ENCODE data around the gene WDR82. TPM values are rescaled to one million over a fixed set of nuclear protein-coding genes. Genes with fewer than 3 reads are reported as not detected.
A peak's percentile ranks its signal among the peaks of the same experiment; 100 is the strongest.

The WDR82 gene
- total and polyA plus RNA-seq, 5 donors from 2014 or later, result 85.9 to 116 (median 109) TPM

GRCh38 chr3:52221141-52221562, 57.3 kb downstream of the WDR82 start:
- peak overlapping the region in 2 of 4 donors; percentile 84 to 85 for H3K4me3 Mint-ChIP-seq
- peak overlapping the region in 2 of 3 donors; percentile 14 to 89 for H3K27ac Mint-ChIP-seq
- Histone ChIP-seq H3K4me3 (ENCODE audit: low read depth, low read length) (no peak overlapping the region), H3K27me3 (ENCODE audit: control insufficient read depth, insufficient read depth, low read length) (no peaks in the 10 kb centered on the region), H3K36me3 (ENCODE audit: control insufficient read depth, insufficient read depth, low read length) (no peaks in the 10 kb centered on the region), H3K27ac (ENCODE audit: insufficient read depth, low read length, poor library complexity, severe bottlenecking) (peak overlapping the region; percentile 68), H3K4me1 (ENCODE audit: control insufficient read depth, insufficient read depth, low read length, poor library complexity, severe bottlenecking) (peaks cover 86% of the 10 kb centered on the region), H3K9me3 (ENCODE audit: control insufficient read depth in 2 of 2, low read length in 2 of 2) (no peaks in the 10 kb centered on the region)
- peaks cover 0 to 1% (median 0%) of the 10 kb centered on the region in 7 donors for H3K9me3 Mint-ChIP-seq
- no peaks in the 10 kb centered on the region for H3K36me3 Mint-ChIP-seq
- H3K27me3 Mint-ChIP-seq, result no peaks in the 10 kb centered on the region
- DNase-seq (no peak), ATAC-seq (ENCODE audit: low read depth in 2 of 2) (no peak)
- peaks cover 17 to 91% (median 53%) of the 10 kb centered on the region in 4 donors for H3K4me1 Mint-ChIP-seq

DNA sequence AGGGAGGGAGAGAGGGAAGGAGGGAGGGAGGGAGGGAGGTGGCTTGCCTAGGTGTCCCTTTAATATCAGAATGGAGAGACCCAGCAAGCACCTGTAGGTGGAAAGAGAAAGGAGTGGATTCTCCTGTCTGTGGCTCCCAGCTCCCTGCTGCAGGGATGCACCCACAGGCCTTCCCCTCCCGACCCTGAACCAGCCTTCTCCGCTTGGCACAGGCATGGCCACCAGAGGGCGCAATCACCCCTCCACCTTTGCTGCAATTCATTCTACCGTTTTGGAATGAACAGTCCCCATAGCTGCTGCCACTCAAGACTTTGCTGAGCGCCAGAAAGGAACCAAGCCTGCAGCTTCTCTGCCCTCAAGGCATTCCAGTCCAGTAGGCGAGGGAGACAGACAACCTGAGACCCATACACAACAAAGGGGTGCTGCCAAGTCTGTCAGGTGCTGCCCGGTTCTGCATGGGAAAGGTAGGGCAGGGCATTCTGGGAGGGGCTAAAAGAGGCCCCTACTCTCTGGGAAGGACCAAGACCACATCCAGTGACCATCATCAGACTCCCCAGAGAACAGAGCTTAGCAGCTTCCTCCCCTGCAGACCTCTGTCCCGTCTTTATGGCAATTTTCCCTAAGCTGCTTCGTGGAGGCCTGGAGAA, 57.9 kb downstream of the WDR82 start:
- Histone ChIP-seq H3K27me3 (ENCODE audit: control insufficient read depth, insufficient read depth, low read length) (no peaks in the 10 kb centered on the region), H3K4me3 (ENCODE audit: low read depth, low read length) (no peak overlapping the region), H3K4me1 (ENCODE audit: control insufficient read depth, insufficient read depth, low read length, poor library complexity, severe bottlenecking) (peaks cover 81% of the 10 kb centered on the region), H3K9me3 (ENCODE audit: control insufficient read depth in 2 of 2, low read length in 2 of 2) (no peaks in the 10 kb centered on the region), H3K36me3 (ENCODE audit: control insufficient read depth, insufficient read depth, low read length) (peaks cover under 1% of the 10 kb centered on the region), H3K27ac (ENCODE audit: insufficient read depth, low read length, poor library complexity, severe bottlenecking) (no peak overlapping the region)
- ATAC-seq (ENCODE audit: low read depth in 2 of 2) (peak; percentile 59 to 63), DNase-seq (peak; percentile 70 to 87 (median 83))
- Mint-ChIP-seq H3K4me3 (peak overlapping the region; percentile 66 to 96 (median 82)), H3K27ac (peak overlapping the region; percentile 65 to 80 (median 73)), H3K9me3 (peaks cover 0 to 1% (median 0%) of the 10 kb centered on the region in 7 donors), H3K36me3 (peaks cover 4% of the 10 kb centered on the region), H3K4me1 (peaks cover 17 to 90% (median 52%) of the 10 kb centered on the region in 4 donors), H3K27me3 (no peaks in the 10 kb centered on the region)

DNA sequence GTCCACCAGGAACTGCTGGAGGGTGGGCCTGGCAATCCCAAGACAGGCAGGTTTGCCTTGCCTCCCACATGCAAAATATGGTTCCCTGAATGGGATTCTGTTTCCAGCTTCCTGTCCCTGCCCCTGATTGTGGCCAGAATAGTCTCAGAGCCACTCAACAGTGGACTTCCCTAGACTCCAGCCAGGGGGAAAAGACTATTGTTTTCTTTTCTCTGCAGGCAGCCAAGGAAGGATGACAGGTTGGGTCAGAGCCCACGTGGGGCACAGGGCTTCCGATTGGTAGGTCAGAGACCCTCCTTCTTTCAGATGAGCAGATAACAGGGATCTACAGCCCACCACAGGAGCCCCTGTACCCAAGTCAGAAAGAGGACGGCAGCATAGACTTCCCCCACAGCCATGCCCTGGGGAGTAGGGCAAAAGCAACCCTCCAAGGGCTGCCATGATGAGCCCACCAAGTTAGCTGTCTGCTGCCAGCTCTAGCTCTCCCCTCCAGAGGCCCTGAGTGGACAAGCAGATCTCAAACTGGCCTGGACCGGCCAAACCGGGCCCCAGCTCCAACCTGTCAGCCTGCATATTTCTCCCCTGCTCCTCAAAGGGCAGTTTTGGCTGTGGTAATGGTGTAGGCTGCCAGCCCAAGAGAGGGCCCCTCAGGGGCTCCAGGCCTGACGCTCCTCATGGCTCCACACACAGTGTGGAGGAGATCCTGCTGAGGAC, 59.4 kb downstream of the WDR82 start:
- no peaks in the 10 kb centered on the region for H3K9me3 ChIP-seq (ENCODE audit: control insufficient read depth in 2 of 2, low read length in 2 of 2)
- H3K27ac Mint-ChIP-seq, result peak overlapping the region; percentile 59 to 97 (median 67)
- H3K4me1 Mint-ChIP-seq, result peaks cover 21 to 85% (median 56%) of the 10 kb centered on the region in 4 donors
- H3K4me3 ChIP-seq (ENCODE audit: low read depth, low read length), result no peak overlapping the region
- H3K4me3 Mint-ChIP-seq, result peak overlapping the region; percentile 53 to 80 (median 72)
- ATAC-seq (ENCODE audit: low read depth in 2 of 2), result no peak
- peaks cover 14% of the 10 kb centered on the region for H3K36me3 ChIP-seq (ENCODE audit: control insufficient read depth, insufficient read depth, low read length)
- peaks cover 15% of the 10 kb centered on the region for H3K36me3 Mint-ChIP-seq
- no peaks in the 10 kb centered on the region for H3K27me3 Mint-ChIP-seq
- peaks cover 77% of the 10 kb centered on the region for H3K4me1 ChIP-seq (ENCODE audit: control insufficient read depth, insufficient read depth, low read length, poor library complexity, severe bottlenecking)
- DNase-seq, result no peak
- peak overlapping the region; percentile 67 for H3K27ac ChIP-seq (ENCODE audit: insufficient read depth, low read length, poor library complexity, severe bottlenecking)
- H3K27me3 ChIP-seq (ENCODE audit: control insufficient read depth, insufficient read depth, low read length), result no peaks in the 10 kb centered on the region
- H3K9me3 Mint-ChIP-seq, result peaks cover 0 to 1% (median 0%) of the 10 kb centered on the region in 7 donors

DNA sequence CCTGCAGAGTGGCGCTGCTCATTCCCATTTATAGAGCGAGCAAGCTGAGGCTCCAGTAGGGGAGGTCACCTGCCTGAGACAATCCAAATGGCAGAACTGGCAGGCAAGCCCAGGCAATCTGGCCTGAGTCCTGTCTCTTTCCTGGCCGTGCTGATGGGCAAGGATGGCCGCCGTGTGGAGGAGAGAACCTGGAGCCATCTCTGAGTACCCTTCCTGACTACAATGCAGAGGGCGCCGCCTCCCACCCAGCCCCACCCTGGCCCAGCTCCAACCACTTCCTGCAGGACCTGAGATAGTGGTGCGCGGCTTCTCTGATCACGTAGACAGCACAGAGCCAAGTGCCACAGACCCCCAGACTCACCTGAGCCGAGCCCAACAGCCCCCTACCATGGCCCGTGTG, 60.0 kb downstream of the WDR82 start:
- Mint-ChIP-seq H3K36me3 (peaks cover 21% of the 10 kb centered on the region), H3K4me1 (peaks cover 21 to 79% (median 50%) of the 10 kb centered on the region in 4 donors), H3K4me3 (peak overlapping the region; percentile 65 to 80 (median 76)), H3K27me3 (no peaks in the 10 kb centered on the region), H3K9me3 (peaks cover 0 to 1% (median 0%) of the 10 kb centered on the region in 7 donors), H3K27ac (peak overlapping the region; percentile 62 to 97 (median 86))
- peaks cover 20% of the 10 kb centered on the region for H3K36me3 ChIP-seq (ENCODE audit: control insufficient read depth, insufficient read depth, low read length)
- ATAC-seq (ENCODE audit: low read depth in 2 of 2) (peak in 1 of 2 donors; percentile 27), DNase-seq (peak in 1 of 3 donors; percentile 80)
- H3K4me1 ChIP-seq (ENCODE audit: control insufficient read depth, insufficient read depth, low read length, poor library complexity, severe bottlenecking), result peaks cover 72% of the 10 kb centered on the region
- no peaks in the 10 kb centered on the region for H3K27me3 ChIP-seq (ENCODE audit: control insufficient read depth, insufficient read depth, low read length)
- H3K27ac ChIP-seq (ENCODE audit: insufficient read depth, low read length, poor library complexity, severe bottlenecking), result peak overlapping the region; percentile 67
- H3K9me3 ChIP-seq (ENCODE audit: control insufficient read depth in 2 of 2, low read length in 2 of 2), result no peaks in the 10 kb centered on the region
- H3K4me3 ChIP-seq (ENCODE audit: low read depth, low read length), result peak overlapping the region; percentile 56

DNA sequence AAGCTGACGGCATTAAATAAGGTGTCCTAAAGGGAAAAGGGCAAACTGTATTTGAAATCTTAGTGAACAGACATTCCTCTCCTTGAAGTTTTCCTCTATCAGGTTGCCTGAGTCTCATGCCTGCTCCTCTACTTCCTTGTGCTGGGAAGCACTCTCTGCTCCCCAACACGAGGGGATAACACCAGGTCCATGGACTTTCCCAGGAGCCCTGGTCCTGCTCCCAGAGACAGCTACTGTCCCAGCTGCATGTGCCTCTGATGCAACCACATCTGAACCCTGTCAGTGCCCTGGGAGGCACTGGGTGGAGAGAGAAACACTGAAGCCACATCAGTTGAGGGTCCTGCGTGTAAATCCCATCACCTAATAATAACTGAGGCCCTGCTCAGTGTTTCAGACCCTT, 60.4 kb downstream of the WDR82 start:
- H3K27me3 Mint-ChIP-seq, result no peaks in the 10 kb centered on the region
- DNase-seq, result no peak
- peak overlapping the region; percentile 66 for H3K27ac ChIP-seq (ENCODE audit: insufficient read depth, low read length, poor library complexity, severe bottlenecking)
- H3K27me3 ChIP-seq (ENCODE audit: control insufficient read depth, insufficient read depth, low read length), result no peaks in the 10 kb centered on the region
- peak overlapping the region; percentile 32 to 80 (median 76) for H3K4me3 Mint-ChIP-seq
- H3K36me3 Mint-ChIP-seq, result peaks cover 25% of the 10 kb centered on the region
- peak overlapping the region; percentile 62 to 98 (median 97) for H3K27ac Mint-ChIP-seq
- peaks cover 21 to 75% (median 47%) of the 10 kb centered on the region in 4 donors for H3K4me1 Mint-ChIP-seq
- peaks cover 23% of the 10 kb centered on the region for H3K36me3 ChIP-seq (ENCODE audit: control insufficient read depth, insufficient read depth, low read length)
- peaks cover 0 to 1% (median 0%) of the 10 kb centered on the region in 7 donors for H3K9me3 Mint-ChIP-seq
- peak overlapping the region; percentile 56 for H3K4me3 ChIP-seq (ENCODE audit: low read depth, low read length)
- no peak for ATAC-seq (ENCODE audit: low read depth in 2 of 2)
- peaks cover 67% of the 10 kb centered on the region for H3K4me1 ChIP-seq (ENCODE audit: control insufficient read depth, insufficient read depth, low read length, poor library complexity, severe bottlenecking)
- H3K9me3 ChIP-seq (ENCODE audit: control insufficient read depth in 2 of 2, low read length in 2 of 2), result no peaks in the 10 kb centered on the region

- H3K27ac ChIP-seq (ENCODE audit: insufficient read depth, low read length, poor library complexity, severe bottlenecking), result peak overlapping the region; percentile 66
- peaks cover 61% of the 10 kb centered on the region for H3K4me1 ChIP-seq (ENCODE audit: control insufficient read depth, insufficient read depth, low read length, poor library complexity, severe bottlenecking)
- DNase-seq (peak in 1 of 3 donors; percentile 51), ATAC-seq (ENCODE audit: low read depth in 2 of 2) (no peak)
- H3K36me3 Mint-ChIP-seq, result peaks cover 28% of the 10 kb centered on the region
- H3K27me3 ChIP-seq (ENCODE audit: control insufficient read depth, insufficient read depth, low read length), result no peaks in the 10 kb centered on the region
- H3K27ac Mint-ChIP-seq, result peak overlapping the region; percentile 92 to 98 (median 97)
- H3K4me1 Mint-ChIP-seq, result peaks cover 21 to 69% (median 45%) of the 10 kb centered on the region in 4 donors
- H3K36me3 ChIP-seq (ENCODE audit: control insufficient read depth, insufficient read depth, low read length), result peaks cover 29% of the 10 kb centered on the region
- no peaks in the 10 kb centered on the region for H3K27me3 Mint-ChIP-seq
- peaks cover 0 to 1% (median 0%) of the 10 kb centered on the region in 7 donors for H3K9me3 Mint-ChIP-seq
- no peaks in the 10 kb centered on the region for H3K9me3 ChIP-seq (ENCODE audit: control insufficient read depth in 2 of 2, low read length in 2 of 2)
- peak overlapping the region; percentile 54 for H3K4me3 ChIP-seq (ENCODE audit: low read depth, low read length)
- peak overlapping the region; percentile 32 to 80 (median 76) for H3K4me3 Mint-ChIP-seq
Measured at GRCh38 chr3:52217409-52217805, 61.0 kb downstream of the WDR82 start.

DNA sequence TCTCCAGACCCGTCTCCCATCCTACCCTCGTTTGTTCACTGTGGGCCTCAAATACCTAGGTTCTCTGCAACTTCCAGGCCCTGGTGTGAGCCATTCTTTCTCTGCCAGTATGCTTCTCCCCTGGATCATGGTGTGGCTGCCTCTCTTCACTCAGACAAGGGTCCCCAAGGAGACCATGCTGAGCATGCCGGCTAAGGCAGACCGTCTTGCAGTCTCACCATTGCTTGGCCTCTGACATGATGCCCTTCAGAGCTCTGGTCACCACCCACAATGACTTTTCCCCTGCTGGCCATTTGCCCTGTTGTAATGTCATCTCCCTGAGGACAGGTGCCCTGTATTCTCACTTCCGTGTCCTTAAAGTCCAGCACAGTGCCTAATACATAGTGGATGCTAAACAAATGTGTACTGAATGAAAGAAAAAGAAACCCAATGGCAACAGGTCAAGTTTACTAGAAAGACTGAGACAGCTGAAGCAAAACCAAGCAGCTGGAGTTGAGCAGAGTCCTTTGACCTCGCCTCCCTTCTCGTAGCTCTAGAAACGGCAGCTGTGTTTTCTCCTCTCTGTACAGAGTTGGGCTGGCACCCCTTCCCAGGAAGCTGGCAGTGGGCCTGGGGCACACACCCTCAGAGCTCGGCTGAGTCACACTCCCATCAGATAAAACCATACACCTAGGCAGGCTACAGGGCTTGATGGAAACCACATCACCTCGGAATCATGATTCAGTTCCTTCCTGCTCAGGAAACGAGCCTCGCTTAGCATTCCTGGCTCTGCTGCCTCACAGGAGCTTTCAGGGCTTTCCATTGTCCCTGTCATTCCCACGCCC, 61.7 kb downstream of the WDR82 start:
- H3K27me3 Mint-ChIP-seq, result no peaks in the 10 kb centered on the region
- H3K4me3 Mint-ChIP-seq, result peak overlapping the region; percentile 32 to 80 (median 76)
- peaks cover 0 to 1% (median 0%) of the 10 kb centered on the region in 7 donors for H3K9me3 Mint-ChIP-seq
- H3K27ac Mint-ChIP-seq, result peak overlapping the region; percentile 92 to 98 (median 97)
- H3K4me1 ChIP-seq (ENCODE audit: control insufficient read depth, insufficient read depth, low read length, poor library complexity, severe bottlenecking), result peaks cover 55% of the 10 kb centered on the region
- no peaks in the 10 kb centered on the region for H3K9me3 ChIP-seq (ENCODE audit: control insufficient read depth in 2 of 2, low read length in 2 of 2)
- H3K36me3 ChIP-seq (ENCODE audit: control insufficient read depth, insufficient read depth, low read length), result peaks cover 35% of the 10 kb centered on the region
- ATAC-seq (ENCODE audit: low read depth in 2 of 2) (peak; percentile 74 to 77), DNase-seq (peak in 2 of 3 donors; percentile 36 to 59)
- peaks cover 34% of the 10 kb centered on the region for H3K36me3 Mint-ChIP-seq
- H3K4me1 Mint-ChIP-seq, result peaks cover 19 to 63% (median 40%) of the 10 kb centered on the region in 4 donors
- H3K4me3 ChIP-seq (ENCODE audit: low read depth, low read length), result peak overlapping the region; percentile 54
- peak overlapping the region; percentile 66 for H3K27ac ChIP-seq (ENCODE audit: insufficient read depth, low read length, poor library complexity, severe bottlenecking)
- H3K27me3 ChIP-seq (ENCODE audit: control insufficient read depth, insufficient read depth, low read length), result no peaks in the 10 kb centered on the region
